PC-9 (cell line): ENCODE results near the gene ZNF438.

Source experiments
- CTCF ChIP-seq: fragments of 200-600 bp; sonication (generic); conservative IDR thresholded peaks from 2 replicates; pipeline ENCODE4 v1.6.1; 2017; ENCODE audit warnings: mixed run types, antibody characterized with exemption, mild to moderate bottlenecking, moderate library complexity
- EZH2 ChIP-seq: fragments of 200-600 bp; sonication (generic); IDR thresholded peaks from 2 replicates; pipeline ENCODE4 v1.8.0; 2017; ENCODE audit warnings: antibody characterized with exemption, low read depth

- TF ChIP-seq CTCF: no peak
- no peak for TF ChIP-seq EZH2
These were observed 183.2 kb downstream of the ZNF438 start for GRCh38 chr10:30848396-30849032.
